HUDEP-2 (cell line): Measurements from ENCODE around the gene TGDS.
A peak's percentile ranks its signal among the peaks of the same experiment; 100 is the strongest.
"Not testable (repeated sequence)": the region's sequence is repeated elsewhere in the genome, so short reads cannot be mapped to it uniquely, and the experiment has no call there.

Experiments used
- DNase-seq, 76 experiments: peaks; one replicate each; lab custom pipeline; 2025; ENCODE audit not compliant: unreplicated experiment in 76 of 76; lab: John Stamatoyannopoulos, UW

TGDS gene

GRCh38 chr13:94556041-94556440 lies 39.9 kb downstream of the TGDS start:
- DNase-seq, result no peak

- no peak for DNase-seq
These were observed 42.2 kb downstream of the TGDS start for GRCh38 chr13:94553766-94554165.

- DNase-seq, result no peak
These were observed 43.9 kb downstream of the TGDS start for GRCh38 chr13:94552095-94552494.

- DNase-seq, result peak in 7 of 76 experiments; percentile 19 to 42 (median 28)
These were observed 45.8 kb downstream of the TGDS start for GRCh38 chr13:94550062-94550738.

- peak; percentile 36 to 95 (median 88) for DNase-seq
These were observed 46.5 kb downstream of the TGDS start for GRCh38 chr13:94549232-94550061.

- peak in 26 of 76 experiments; percentile 4 to 65 (median 44) for DNase-seq
These were observed 47.1 kb downstream of the TGDS start for GRCh38 chr13:94548821-94549231.

GRCh38 chr13:94548382-94548781 lies 47.6 kb downstream of the TGDS start:
- DNase-seq, result peak in 1 of 76 experiments; percentile 1

- no peak for DNase-seq
These were observed 49.7 kb downstream of the TGDS start for GRCh38 chr13:94546061-94546839.

GRCh38 chr13:94544922-94545321 lies 51.0 kb downstream of the TGDS start:
- no peak for DNase-seq

- DNase-seq, result no peak
These were observed 53.0 kb downstream of the TGDS start for GRCh38 chr13:94542917-94543316.

GRCh38 chr13:94537740-94538630 lies 58.0 kb downstream of the TGDS start:
- no peak for DNase-seq

- no peak for DNase-seq
These were observed 60.2 kb downstream of the TGDS start for GRCh38 chr13:94535775-94536174.

- DNase-seq, result no peak
These were observed 60.7 kb downstream of the TGDS start for GRCh38 chr13:94535231-94535630.

- DNase-seq, result no peak
These were observed 61.8 kb downstream of the TGDS start for GRCh38 chr13:94534166-94534565.

- not testable (repeated sequence) for DNase-seq
These were observed 63.7 kb downstream of the TGDS start for GRCh38 chr13:94532278-94532677.

GRCh38 chr13:94526956-94527355 lies 69.0 kb downstream of the TGDS start:
- DNase-seq, result not testable (repeated sequence)

GRCh38 chr13:94525781-94526180 lies 70.2 kb downstream of the TGDS start:
- DNase-seq, result no peak

GRCh38 chr13:94524407-94524806 lies 71.5 kb downstream of the TGDS start:
- no peak for DNase-seq
